AG04450 (cell line): ENCODE measurements around the gene POLR3A. TPM values are rescaled to one million over a fixed set of nuclear protein-coding genes. Genes with fewer than 3 reads are reported as not detected.
A peak's percentile ranks its signal among the peaks of the same experiment; 100 is the strongest.

Source experiments
- CTCF ChIA-PET: fragments of 300-600, 350-600 bp; formaldehyde crosslinking; extraction: SDS; loops from one replicate; lab custom pipeline; 2022; ENCODE audit warnings: antibody characterized with exemption, inconsistent platforms; lab: Charles Lee
- POLR2A ChIA-PET: fragments of 350-600 bp; formaldehyde crosslinking; extraction: SDS; loops from one replicate; lab custom pipeline; 2021; ENCODE audit warnings: antibody characterized with exemption, inconsistent platforms; lab: Yijun Ruan, JAX
- DNase-seq: peaks from one replicate; pipeline ENCODE4 v3.0.0-alpha.2; 2011; ENCODE audit warnings: low read depth, low spot score
- H3K27ac ChIP-seq: one replicate; pipeline ENCODE4 v1.5.1; 2012; ENCODE audit warnings: low read depth, low read length, control low read depth
- H3K27me3 ChIP-seq: one replicate; pipeline ENCODE4 v1.6.0; 2012; ENCODE audit warnings: low read length; ENCODE audit not compliant: control insufficient read depth, insufficient read depth
- H3K4me3 ChIP-seq: 2 replicates; pipeline ENCODE4 v1.5.1; 2011; ENCODE audit warnings: mild to moderate bottlenecking, low read depth, low read length, control low read depth
- H3K9me3 ChIP-seq: 2 replicates; pipeline ENCODE4 v1.5.1; 2012; ENCODE audit warnings: low read length; ENCODE audit not compliant: control insufficient read depth, insufficient read depth
- CTCF ChIP-seq: IDR thresholded peaks from 2 replicates; pipeline ENCODE4 v1.5.1; 2011; ENCODE audit warnings: low read depth, low read length, control low read depth, inconsistent platforms
- polyA plus RNA-seq: library from polyadenylated mRNA; depleted of rRNA; stranded (reverse); fragments of >200 nt; gene quantifications from 2 replicates; pipeline ENCODE4 v1.2.3, GENCODE V29; 2011

Gene POLR3A
- polyA plus RNA-seq, 1 experiment, result 16.3 TPM

- CTCF ChIA-PET, result interaction anchor here (0.6 to 1.8 kb wide), 57 partner anchors 9 to 1297 kb away, joined by 3 to 35 read pairs (median 3); no protein-coding TSS in a partner anchor
- Histone ChIP-seq H3K4me3 (no peak overlapping the region), H3K27ac (no peak overlapping the region), H3K27me3 (no peaks in the 10 kb centered on the region), H3K9me3 (no peaks in the 10 kb centered on the region)
- TF ChIP-seq CTCF, result peak; percentile 92
- DNase-seq, result peak; percentile 77
- POLR2A ChIA-PET, result interaction anchor here (0.6 to 1.4 kb wide), 3 partner anchors 13 to 1104 kb away, joined by 3 read pairs; partner anchors contain the start of gene RPS24
Observed at GRCh38 chr10:78047314-78047891, 18.1 kb upstream of the POLR3A start.

- H3K4me3 ChIP-seq, result no peak overlapping the region
- ChIA-PET CTCF (interaction anchor here (0.6 to 1.8 kb wide), 40 partner anchors 9 to 1490 kb away, joined by 3 to 35 read pairs (median 3); no protein-coding TSS in a partner anchor), POLR2A (interaction anchor here (0.6 to 1.4 kb wide), 4 partner anchors 13 to 1105 kb away, joined by 3 read pairs; partner anchors contain the start of gene RPS24)
- TF ChIP-seq CTCF, result no peak
- DNase-seq, result no peak
- no peak overlapping the region for H3K27ac ChIP-seq
- H3K27me3 ChIP-seq, result no peaks in the 10 kb centered on the region
- H3K9me3 ChIP-seq, result no peaks in the 10 kb centered on the region
Observed at GRCh38 chr10:78046711-78047269, 17.5 kb upstream of the POLR3A start.

GRCh38 chr10:78045856-78046255 is 16.5 kb upstream of the POLR3A start:
- no peaks in the 10 kb centered on the region for H3K27me3 ChIP-seq
- DNase-seq, result no peak
- no peak overlapping the region for H3K27ac ChIP-seq
- TF ChIP-seq CTCF, result no peak
- POLR2A ChIA-PET, result interaction anchor here (0.5 to 0.7 kb wide), 3 partner anchors 14 to 711 kb away, joined by 3 to 4 read pairs (median 4); no protein-coding TSS in a partner anchor
- CTCF ChIA-PET, result interaction anchor here (0.6 to 1.8 kb wide), 4 partner anchors 10 to 1151 kb away, joined by 4 to 10 read pairs (median 4); no protein-coding TSS in a partner anchor
- no peak overlapping the region for H3K4me3 ChIP-seq
- H3K9me3 ChIP-seq, result no peaks in the 10 kb centered on the region

GRCh38 chr10:78045237-78045636 is 15.9 kb upstream of the POLR3A start:
- H3K27ac ChIP-seq, result no peak overlapping the region
- no peak for DNase-seq
- CTCF ChIA-PET, result no interaction called here

More at GRCh38 chr10:78045237-78045636, 15.9 kb upstream of the POLR3A start:
- no peak overlapping the region for H3K4me3 ChIP-seq
- POLR2A ChIA-PET, result interaction anchor here (0.5 kb wide), 2 partner anchors 13 to 1033 kb away, joined by 3 to 4 read pairs; no protein-coding TSS in a partner anchor
- no peak for TF ChIP-seq CTCF
- no peaks in the 10 kb centered on the region for H3K27me3 ChIP-seq
- H3K9me3 ChIP-seq, result no peaks in the 10 kb centered on the region
